T-helper 2 cell treated with Interferon-gamma antibody and Interleukin-4, amounts not matched to agents 5 μg/mL and 100 μg/mL, for 36 hours (primary cell): Measurements from ENCODE around the gene NME3.

ENCODE experiments used
- DNase-seq: peaks from one replicate; pipeline ENCODE4 v3.0.0; 2021; ENCODE audit warnings: low spot score
- H3K27ac Mint-ChIP-seq: one replicate; pipeline ENCODE4 v1.8.0; 2021; ENCODE audit warnings: mild to moderate bottlenecking, mixed read lengths
- H3K27me3 Mint-ChIP-seq: one replicate; pipeline ENCODE4 v1.8.0; 2021; ENCODE audit warnings: low read depth, mixed read lengths
- H3K36me3 Mint-ChIP-seq: one replicate; pipeline ENCODE4 v1.8.0; 2021; ENCODE audit warnings: low read depth, mixed read lengths
- H3K4me1 Mint-ChIP-seq: one replicate; pipeline ENCODE4 v1.8.0; 2021; ENCODE audit warnings: low read depth, mixed read lengths
- H3K4me3 Mint-ChIP-seq: one replicate; pipeline ENCODE4 v1.8.0; 2022; ENCODE audit warnings: mild to moderate bottlenecking, moderate library complexity, mixed read lengths
- H3K9me3 Mint-ChIP-seq: one replicate; pipeline ENCODE4 v1.8.0; 2021; ENCODE audit warnings: mixed read lengths

Gene NME3

GRCh38 chr16:1790261-1790610, 18.9 kb upstream of the NME3 start:
- Mint-ChIP-seq H3K9me3 (no peaks in the 10 kb centered on the region), H3K27me3 (no peaks in the 10 kb centered on the region), H3K4me1 (no peaks in the 10 kb centered on the region), H3K4me3 (no peak overlapping the region), H3K27ac (no peak overlapping the region), H3K36me3 (peaks cover 3% of the 10 kb centered on the region)
- no peak for DNase-seq

- Mint-ChIP-seq H3K9me3 (no peaks in the 10 kb centered on the region), H3K27me3 (no peaks in the 10 kb centered on the region), H3K27ac (no peak overlapping the region), H3K4me3 (no peak overlapping the region), H3K36me3 (peaks cover 6% of the 10 kb centered on the region), H3K4me1 (no peaks in the 10 kb centered on the region)
- no peak for DNase-seq
Measured at GRCh38 chr16:1789643-1790045, 18.3 kb upstream of the NME3 start.

GRCh38 chr16:1788708-1789100, 17.4 kb upstream of the NME3 start:
- DNase-seq, result no peak
- Mint-ChIP-seq H3K36me3 (peaks cover 7% of the 10 kb centered on the region), H3K4me3 (no peak overlapping the region), H3K4me1 (no peaks in the 10 kb centered on the region), H3K27ac (no peak overlapping the region), H3K27me3 (no peaks in the 10 kb centered on the region), H3K9me3 (no peaks in the 10 kb centered on the region)

GRCh38 chr16:1788095-1788707, 16.9 kb upstream of the NME3 start:
- Mint-ChIP-seq H3K9me3 (no peaks in the 10 kb centered on the region), H3K4me3 (no peak overlapping the region), H3K4me1 (no peaks in the 10 kb centered on the region), H3K27ac (no peak overlapping the region), H3K27me3 (no peaks in the 10 kb centered on the region), H3K36me3 (peaks cover 10% of the 10 kb centered on the region)
- peak; percentile 3 for DNase-seq

GRCh38 chr16:1787322-1788094, 16.2 kb upstream of the NME3 start:
- DNase-seq, result no peak
- H3K4me3 Mint-ChIP-seq, result no peak overlapping the region
- H3K9me3 Mint-ChIP-seq, result no peaks in the 10 kb centered on the region
- H3K4me1 Mint-ChIP-seq, result no peaks in the 10 kb centered on the region
- H3K36me3 Mint-ChIP-seq, result peaks cover 10% of the 10 kb centered on the region
- no peaks in the 10 kb centered on the region for H3K27me3 Mint-ChIP-seq
- no peak overlapping the region for H3K27ac Mint-ChIP-seq

GRCh38 chr16:1787056-1787321, 15.6 kb upstream of the NME3 start:
- H3K27ac Mint-ChIP-seq, result no peak overlapping the region
- peaks cover 10% of the 10 kb centered on the region for H3K36me3 Mint-ChIP-seq
- H3K27me3 Mint-ChIP-seq, result no peaks in the 10 kb centered on the region
- no peaks in the 10 kb centered on the region for H3K4me1 Mint-ChIP-seq
- DNase-seq, result no peak
- no peaks in the 10 kb centered on the region for H3K9me3 Mint-ChIP-seq
- no peak overlapping the region for H3K4me3 Mint-ChIP-seq

GRCh38 chr16:1786242-1787055, 15.1 kb upstream of the NME3 start:
- Mint-ChIP-seq H3K27ac (no peak overlapping the region), H3K27me3 (no peaks in the 10 kb centered on the region)
- DNase-seq, result no peak

GRCh38 chr16:1785846-1786170, 14.5 kb upstream of the NME3 start:
- Mint-ChIP-seq H3K27ac (no peak overlapping the region), H3K36me3 (peaks cover 10% of the 10 kb centered on the region), H3K4me3 (no peak overlapping the region), H3K4me1 (peaks cover 4% of the 10 kb centered on the region), H3K27me3 (no peaks in the 10 kb centered on the region), H3K9me3 (no peaks in the 10 kb centered on the region)
- no peak for DNase-seq

More at GRCh38 chr16:1786242-1787055, 15.1 kb upstream of the NME3 start:
- Mint-ChIP-seq H3K9me3 (no peaks in the 10 kb centered on the region), H3K4me3 (no peak overlapping the region), H3K4me1 (peaks cover 2% of the 10 kb centered on the region), H3K36me3 (peaks cover 10% of the 10 kb centered on the region)

- Mint-ChIP-seq H3K27me3 (no peaks in the 10 kb centered on the region), H3K27ac (peak overlapping the region; percentile 55), H3K4me1 (peaks cover 4% of the 10 kb centered on the region), H3K36me3 (peaks cover 9% of the 10 kb centered on the region), H3K4me3 (peak overlapping the region; percentile 50), H3K9me3 (no peaks in the 10 kb centered on the region)
- DNase-seq, result no peak
Measured at GRCh38 chr16:1784977-1785845, 13.9 kb upstream of the NME3 start.

- no peaks in the 10 kb centered on the region for H3K27me3 Mint-ChIP-seq
- H3K36me3 Mint-ChIP-seq, result peaks cover 7% of the 10 kb centered on the region
- DNase-seq, result peak; percentile 100
- H3K27ac Mint-ChIP-seq, result peak within 1 kb of the TSS; percentile 89
- peak within 1 kb of the TSS; percentile 92 for H3K4me3 Mint-ChIP-seq
- H3K9me3 Mint-ChIP-seq, result no peaks in the 10 kb centered on the region
- H3K4me1 Mint-ChIP-seq, result peaks cover 4% of the 10 kb centered on the region
Measured at GRCh38 chr16:1782408-1783264, 11.3 kb upstream of the NME3 start, which contains the start of the genes NUBP2 and SPSB3. Gene NUBP2 (plus strand): TSS chr16:1782960. CDS start chr16:1783021, 61 bp downstream. Gene SPSB3 (minus strand): TSS chr16:1782571. CDS start chr16:1781483, 1,088 bp downstream.

- no peaks in the 10 kb centered on the region for H3K27me3 Mint-ChIP-seq
- DNase-seq, result no peak
- H3K4me3 Mint-ChIP-seq, result peak overlapping the region; percentile 85
- H3K36me3 Mint-ChIP-seq, result peaks cover 7% of the 10 kb centered on the region
- peaks cover 4% of the 10 kb centered on the region for H3K4me1 Mint-ChIP-seq
- H3K9me3 Mint-ChIP-seq, result no peaks in the 10 kb centered on the region
- H3K27ac Mint-ChIP-seq, result peak overlapping the region; percentile 79
Measured at GRCh38 chr16:1781758-1782407, 10.5 kb upstream of the NME3 start.

- Mint-ChIP-seq H3K27ac (peak overlapping the region; percentile 79), H3K36me3 (peaks cover 7% of the 10 kb centered on the region), H3K27me3 (no peaks in the 10 kb centered on the region), H3K4me3 (peak overlapping the region; percentile 85), H3K4me1 (peaks cover 4% of the 10 kb centered on the region), H3K9me3 (no peaks in the 10 kb centered on the region)
- no peak for DNase-seq
Measured at GRCh38 chr16:1781254-1781653, 9.9 kb upstream of the NME3 start.
